GM19468 (cell line): ENCODE measurements around the gene TMEM39B.
"Not testable (repeated sequence)": the region's sequence is repeated elsewhere in the genome, so short reads cannot be mapped to it uniquely, and the experiment has no call there.

Experiments used
- ATAC-seq: cut with Tn5 transposase; IDR thresholded peaks from one replicate; pipeline ENCODE4 v1.9.1; 2021; ENCODE audit warnings: mild to moderate bottlenecking, moderate library complexity, moderate number of reproducible peaks; ENCODE audit not compliant: unreplicated experiment; ENCODE audit errors: extremely low read depth

Gene TMEM39B

DNA sequence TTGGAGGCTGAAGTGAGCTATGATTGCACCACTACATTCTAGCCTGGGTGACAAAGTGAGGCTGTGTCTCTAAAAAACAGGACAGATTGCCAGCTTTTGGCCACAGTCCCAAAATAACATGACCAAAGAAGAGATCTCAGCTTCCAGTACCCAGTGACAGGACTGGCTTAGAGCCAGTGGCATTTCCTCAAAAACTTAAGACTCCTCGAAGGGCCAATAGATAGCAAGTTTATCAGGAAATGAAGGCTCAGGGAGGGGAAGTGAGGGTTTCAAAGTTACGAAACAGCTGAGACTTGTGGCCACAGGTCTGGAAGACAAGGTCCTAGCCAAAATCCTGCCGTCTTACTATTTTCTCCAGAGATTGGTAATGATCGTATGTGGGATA, 6.3 kb upstream of the TMEM39B start:
- ATAC-seq, result no peak

DNA sequence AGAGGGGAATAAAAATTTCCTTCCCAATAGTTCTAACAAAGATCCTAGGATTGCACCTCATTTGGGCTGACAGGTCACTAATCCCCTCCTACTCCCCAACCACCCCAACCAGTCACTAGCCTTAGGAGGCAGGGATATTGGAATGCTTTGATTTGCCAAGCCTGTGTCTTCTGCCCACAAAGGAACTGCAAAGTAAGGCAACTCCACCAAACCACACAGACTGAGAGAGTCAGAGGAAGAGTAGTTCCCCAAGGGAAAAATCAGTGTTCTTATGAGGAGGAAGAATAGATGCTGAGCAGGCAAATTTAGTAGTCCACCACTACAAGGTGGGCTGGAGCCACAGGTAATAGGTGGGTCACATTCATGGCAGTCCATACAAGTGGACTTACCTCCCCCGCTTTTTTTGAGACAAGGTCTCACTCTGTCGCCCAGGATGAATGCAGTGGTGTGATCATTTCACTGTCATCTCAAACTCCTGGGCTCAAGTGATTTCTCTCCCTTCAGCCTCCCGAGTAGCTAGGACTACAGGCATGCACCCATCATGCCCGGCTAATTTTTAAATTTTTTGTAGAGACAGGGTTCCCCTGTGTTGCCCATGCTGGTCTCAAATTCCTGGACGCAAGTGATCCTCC, 3.7 kb upstream of the TMEM39B start:
- no peak for ATAC-seq

GRCh38 chr1:32071758-32072621, 749 bp upstream of the TMEM39B start:
- ATAC-seq, result no peak

- no peak for ATAC-seq
These were observed 825 bp downstream of the TMEM39B start for GRCh38 chr1:32073299-32074229.

DNA sequence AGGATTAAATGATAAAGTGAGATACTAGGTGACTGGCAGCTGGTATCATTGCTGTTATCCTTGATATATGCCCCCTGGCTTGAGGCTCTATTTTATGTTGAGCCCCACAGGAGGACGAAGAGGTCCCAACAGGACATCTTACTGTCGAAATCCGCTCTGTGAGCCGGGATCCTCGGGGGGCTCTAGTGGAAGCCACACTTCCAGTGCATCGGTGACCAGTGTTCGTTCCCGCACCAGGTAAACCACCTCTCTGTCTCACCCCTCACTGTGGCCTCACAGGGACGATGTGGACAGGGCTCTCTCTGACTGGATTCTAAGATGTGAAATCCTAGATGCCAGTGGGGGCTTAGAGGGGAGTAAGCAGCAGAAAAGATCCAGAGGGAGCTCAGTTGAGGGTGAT, 2.1 kb downstream of the TMEM39B start:
- ATAC-seq, result no peak

- ATAC-seq, result no peak
These were observed 4.7 kb downstream of the TMEM39B start for GRCh38 chr1:32077451-32077850.

- ATAC-seq, result no peak
These were observed 9.3 kb downstream of the TMEM39B start for GRCh38 chr1:32082022-32082421.

DNA sequence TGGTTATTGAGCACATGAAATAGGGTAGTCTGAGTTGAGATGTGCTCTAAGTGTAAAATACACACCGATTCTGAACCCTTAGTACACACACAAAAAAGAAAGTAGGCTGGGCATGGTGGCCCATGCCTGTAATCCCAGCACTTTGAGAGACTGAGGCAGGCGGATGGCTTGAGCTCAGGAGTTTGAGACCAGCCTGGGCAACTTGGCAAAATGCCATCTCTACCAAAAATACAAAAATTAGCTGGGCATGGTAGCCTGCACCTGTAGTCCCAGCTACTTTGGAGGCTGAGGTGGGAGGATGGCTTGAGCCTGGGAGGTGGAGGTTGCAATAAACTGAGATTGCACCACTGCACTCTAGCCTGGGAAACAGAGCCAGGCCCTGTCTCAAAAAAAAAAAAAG, 13.6 kb downstream of the TMEM39B start:
- ATAC-seq, result not testable (repeated sequence)

DNA sequence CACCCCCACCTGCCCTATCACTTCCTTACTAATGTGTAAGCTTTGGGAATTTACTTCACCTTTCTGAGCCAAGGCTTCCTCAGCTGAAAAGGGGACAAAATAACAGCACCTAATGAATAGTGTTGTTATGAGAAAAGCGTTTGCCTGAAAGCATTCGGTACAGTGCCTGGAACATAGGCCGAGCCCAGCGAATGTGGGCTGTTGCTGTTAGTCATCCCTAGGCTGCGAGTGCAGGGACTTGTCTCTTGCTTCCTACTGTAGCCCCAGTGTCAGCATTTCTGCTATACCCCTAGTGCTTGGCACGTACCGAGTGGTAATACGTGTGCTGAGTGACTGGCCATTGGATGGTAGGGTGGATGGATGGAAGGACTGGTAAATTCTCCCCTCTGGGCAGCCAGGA, 18.4 kb downstream of the TMEM39B start:
- ATAC-seq, result no peak

DNA sequence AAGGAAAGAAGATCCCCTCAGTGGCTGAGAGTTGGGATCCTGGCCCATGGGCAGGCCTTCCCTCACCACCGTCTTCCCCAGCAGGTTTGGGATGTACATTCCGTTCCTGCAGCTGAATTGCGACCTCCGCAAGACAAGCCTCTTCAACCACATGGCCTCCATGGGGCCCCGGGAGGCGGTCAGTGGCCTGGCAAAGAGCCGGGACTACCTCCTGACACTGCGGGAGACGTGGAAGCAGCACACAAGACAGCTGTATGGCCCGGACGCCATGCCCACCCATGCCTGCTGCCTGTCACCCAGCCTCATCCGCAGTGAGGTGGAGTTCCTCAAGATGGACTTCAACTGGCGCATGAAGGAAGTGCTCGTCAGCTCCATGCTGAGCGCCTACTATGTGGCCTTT, 18.9 kb downstream of the TMEM39B start:
- ATAC-seq, result no peak

- ATAC-seq, result no peak
These were observed 22.2 kb downstream of the TMEM39B start for GRCh38 chr1:32094746-32095521.

GRCh38 chr1:32099426-32099825, 26.7 kb downstream of the TMEM39B start:
- ATAC-seq, result no peak

- no peak for ATAC-seq
These were observed 27.6 kb downstream of the TMEM39B start for GRCh38 chr1:32100359-32100758.

DNA sequence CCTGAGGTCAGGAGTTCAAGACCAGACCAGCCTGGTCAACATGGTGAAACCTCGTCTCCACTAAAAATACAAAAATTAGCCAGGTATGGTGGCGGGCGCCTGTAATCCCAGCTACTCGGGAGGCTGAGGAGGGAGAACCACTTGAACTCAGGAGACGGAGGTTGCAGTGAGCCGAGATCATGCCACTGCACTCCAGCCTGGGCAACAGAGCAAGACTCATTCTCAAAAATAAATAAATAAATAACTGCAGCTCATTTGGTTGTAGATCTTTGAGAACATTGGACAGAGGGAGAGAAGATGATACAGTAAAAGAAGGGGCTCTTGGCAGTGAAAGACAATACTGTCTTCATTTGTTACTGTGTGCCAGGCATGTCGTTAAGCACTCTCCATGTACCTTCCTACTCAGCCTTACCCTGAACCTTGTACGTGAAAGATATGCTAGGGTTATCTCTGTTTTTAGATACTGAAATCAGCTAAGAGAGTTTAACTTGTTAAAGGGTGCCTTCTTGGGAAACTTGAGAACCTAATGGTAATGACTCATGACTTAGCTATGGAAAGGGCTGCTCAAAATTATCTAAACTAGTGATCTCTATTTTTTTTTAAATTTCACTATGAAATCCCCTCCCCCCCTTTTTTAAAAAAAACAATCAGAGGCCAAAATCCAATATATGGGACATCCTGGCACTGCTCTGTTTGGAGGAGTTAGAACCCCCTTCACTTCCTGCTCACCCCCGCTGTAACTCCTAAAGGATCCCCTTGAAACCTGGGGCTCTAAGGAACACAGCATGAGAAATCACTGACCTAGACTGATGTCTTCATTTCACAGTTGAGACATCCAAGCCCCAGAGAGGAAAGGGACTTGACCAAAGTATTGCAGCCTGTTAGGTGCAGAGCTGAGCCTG, 28.3 kb downstream of the TMEM39B start:
- no peak for ATAC-seq

DNA sequence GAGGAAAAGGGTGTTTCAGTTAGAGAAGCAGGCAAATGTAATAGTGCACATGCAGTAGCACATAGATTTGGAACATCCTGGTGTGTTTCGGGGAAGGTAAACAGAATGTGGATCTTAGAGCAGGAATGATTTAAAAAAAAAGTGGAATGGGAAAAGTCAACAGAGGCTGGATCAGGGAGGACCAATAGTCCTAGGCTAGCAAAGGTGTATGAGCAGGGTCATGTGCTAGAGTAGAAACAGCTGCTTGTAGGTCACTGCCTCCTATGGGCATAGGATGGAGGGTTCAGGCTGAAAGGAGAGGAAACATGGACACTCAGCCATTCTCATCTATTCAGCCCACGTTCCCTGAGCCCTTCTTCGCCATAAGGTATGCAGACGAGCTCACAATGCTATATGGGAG, 31.4 kb downstream of the TMEM39B start:
- ATAC-seq, result no peak

DNA sequence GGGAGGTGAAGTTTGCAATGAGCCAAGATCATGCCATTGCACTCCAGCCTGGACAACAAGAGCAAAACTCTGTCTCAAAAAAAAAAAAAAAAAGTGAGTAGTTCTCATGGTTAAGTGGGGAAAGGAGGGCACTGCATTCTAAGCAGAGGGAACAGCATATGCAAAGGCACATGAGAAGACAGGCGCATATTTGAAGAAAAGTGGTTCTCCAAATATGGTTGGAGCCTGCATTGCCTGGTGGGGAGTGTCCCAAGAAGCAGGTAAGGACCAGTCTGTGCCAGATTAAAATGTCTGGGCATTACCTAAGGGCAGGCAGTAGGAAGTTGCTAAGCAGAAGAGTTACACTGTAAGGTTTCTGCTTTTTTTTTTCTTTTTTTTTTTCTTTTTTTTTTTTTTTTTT, 32.6 kb downstream of the TMEM39B start:
- ATAC-seq, result no peak

- no peak for ATAC-seq
These were observed 34.0 kb downstream of the TMEM39B start for GRCh38 chr1:32106663-32107275.
